Liver (tissue), 9 donors: ENCODE measurements around the gene C10orf53. TPM values are rescaled to one million over a fixed set of nuclear protein-coding genes. Genes with fewer than 3 reads are reported as not detected.
A peak's percentile ranks its signal among the peaks of the same experiment; 100 is the strongest.

Experiments used
- DNase-seq: peaks from one replicate; pipeline ENCODE4 v3.0.0-alpha.2; 2017; ENCODE audit warnings: low spot score
- H3K27ac ChIP-seq, 2 donors: one replicate each; pipeline ENCODE4 v1.7.0; 2013; ENCODE audit warnings: inconsistent platforms in 2 of 2, low read length in 2 of 2, control low read depth in 1 of 2, low read depth in 1 of 2, mild to moderate bottlenecking in 1 of 2
- H3K27me3 ChIP-seq, 4 donors: one replicate each; pipeline versions ENCODE4 v1.6.1 to v1.7.0; 2013; ENCODE audit warnings: low read length in 3 of 4, inconsistent platforms in 1 of 4, mild to moderate bottlenecking in 1 of 4, moderate library complexity in 1 of 4; ENCODE audit not compliant: control insufficient read depth in 4 of 4, insufficient read depth in 4 of 4
- H3K36me3 ChIP-seq, 4 donors: one replicate each; pipeline versions ENCODE4 v1.6.1 to v1.7.0; 2013; ENCODE audit warnings: low read length in 3 of 4, mild to moderate bottlenecking in 3 of 4, low read depth in 1 of 4, moderate library complexity in 1 of 4; ENCODE audit not compliant: control insufficient read depth in 4 of 4, insufficient read depth in 3 of 4
- H3K4me1 ChIP-seq, 4 donors: one replicate each; pipeline versions ENCODE4 v1.6.1 to v1.7.0; 2013; ENCODE audit warnings: low read length in 3 of 4, mild to moderate bottlenecking in 3 of 4, moderate library complexity in 1 of 4; ENCODE audit not compliant: control insufficient read depth in 4 of 4, insufficient read depth in 4 of 4
- H3K4me3 ChIP-seq, 3 donors: one replicate each; pipeline versions ENCODE4 v1.6.1 to v1.7.0; 2013; ENCODE audit warnings: low read length in 3 of 3, control low read depth in 1 of 3, low read depth in 1 of 3, mild to moderate bottlenecking in 1 of 3
- H3K9ac ChIP-seq, 2 donors: one replicate each; pipeline ENCODE4 v1.7.0; 2013; ENCODE audit warnings: low read length in 2 of 2, mild to moderate bottlenecking in 2 of 2, moderate library complexity in 2 of 2, control low read depth in 1 of 2, low read depth in 1 of 2
- H3K9me3 ChIP-seq, 4 donors: one replicate each; pipeline versions ENCODE4 v1.6.1 to v1.7.0; 2013; ENCODE audit warnings: low read length in 3 of 4; ENCODE audit not compliant: control insufficient read depth in 4 of 4
- ATF3 ChIP-seq: IDR thresholded peaks from 2 replicates; pipeline ENCODE4 v1.6.1; 2016; ENCODE audit warnings: antibody characterized with exemption
- CTCF ChIP-seq: fragments of 150-350 bp; IDR thresholded peaks from 2 replicates; pipeline ENCODE4 v1.5.1; 2017; ENCODE audit warnings: improper control_type of control experiment, low read depth, low read length; ENCODE audit not compliant: missing input control
- FOXA1 ChIP-seq: IDR thresholded peaks from 2 replicates; pipeline ENCODE4 v1.6.1; 2016; ENCODE audit warnings: antibody characterized with exemption
- FOXA2 ChIP-seq: IDR thresholded peaks from 2 replicates; pipeline ENCODE4 v1.6.1; 2016; ENCODE audit warnings: antibody characterized with exemption
- GABPA ChIP-seq, 2 donors: IDR thresholded peaks in 1 of 2; conservative IDR thresholded peaks in 1 of 2; 2 replicates each; pipeline ENCODE4 v1.6.1; 2016; ENCODE audit warnings: antibody characterized with exemption in 2 of 2, mild to moderate bottlenecking in 1 of 2, moderate library complexity in 1 of 2
- HNF4A ChIP-seq, 2 donors: conservative IDR thresholded peaks; 2 replicates each; pipeline ENCODE4 v1.6.1; 2016; ENCODE audit warnings: antibody characterized with exemption in 2 of 2, mild to moderate bottlenecking in 2 of 2
- HNF4G ChIP-seq: IDR thresholded peaks from 2 replicates; pipeline ENCODE4 v1.6.1; 2016; ENCODE audit warnings: antibody characterized with exemption
- JUND ChIP-seq, 2 donors: IDR thresholded peaks; 2 replicates each; pipeline ENCODE4 v1.6.1; 2016; ENCODE audit warnings: antibody characterized with exemption in 2 of 2
- NR2F2 ChIP-seq: IDR thresholded peaks from 2 replicates; pipeline ENCODE4 v1.6.1; 2016; ENCODE audit warnings: antibody characterized with exemption
- RAD21 ChIP-seq, 2 donors: IDR thresholded peaks; 2 replicates each; pipeline ENCODE4 v1.6.1; 2016; ENCODE audit warnings: antibody characterized with exemption in 2 of 2, mild to moderate bottlenecking in 2 of 2
- RXRA ChIP-seq, 2 donors: IDR thresholded peaks; 2 replicates each; pipeline ENCODE4 v1.6.1; 2017 to 2018; ENCODE audit warnings: antibody characterized with exemption in 2 of 2, mild to moderate bottlenecking in 1 of 2
- TAF1 ChIP-seq: conservative IDR thresholded peaks from 2 replicates; pipeline ENCODE4 v1.6.1; 2016; ENCODE audit warnings: antibody characterized with exemption, mild to moderate bottlenecking
- YY1 ChIP-seq: IDR thresholded peaks from 2 replicates; pipeline ENCODE4 v1.6.1; 2016; ENCODE audit warnings: antibody characterized with exemption, mild to moderate bottlenecking
- ZBTB33 ChIP-seq: IDR thresholded peaks from 2 replicates; pipeline ENCODE4 v1.6.1; 2016; ENCODE audit warnings: antibody characterized with exemption
- WGBS: extraction: QIAGEN DNeasy Blood & Tissue Kit; methylation state at CpG from one replicate; pipeline ENCODE4 v1.1.7; 2013; 5-methylcytosine and 5-hydroxymethylcytosine counted together
- polyA plus RNA-seq, 2 donors: library from polyadenylated mRNA; stranded (reverse) in 1 of 2; unstranded in 1 of 2; fragments of 200-250 nt in 1 of 2; fragments of >200 nt in 1 of 2; fragmentation: Nextera tagmentation in 1 of 2; extraction: Ambion mirVana in 1 of 2; gene quantifications; one replicate each; pipeline versions ENCODE4 v1.2.1 to v1.2.3, GENCODE V29; 2013 to 2015
- total RNA-seq, 2 donors: library from RNA; depleted of rRNA; stranded (reverse); fragments of >200 nt; gene quantifications; one replicate each; pipeline ENCODE4 v1.2.3, GENCODE V29; 2014
- TF ChIP-seq, protein P1 (sequence below): IDR thresholded peaks from 2 replicates; pipeline ENCODE4 v1.6.1; 2016; ENCODE audit warnings: antibody characterized with exemption
- donor health status: healthy.
- donor health status: healthy.
- donor health status: healthy.
- donor health status: healthy.
- donor health status: healthy.

Gene C10orf53
- total and polyA plus RNA-seq, 4 donors, result not detected

GRCh38 chr10:49654036-49654693, 25.3 kb upstream of the C10orf53 start:
- 59% methylated on average over 5 of the region's 5 CpGs for WGBS
- H3K27me3 ChIP-seq, result no peaks in the 10 kb centered on the region
- no peak overlapping the region for H3K9ac ChIP-seq
- DNase-seq, result no peak
- H3K27ac ChIP-seq, result no peak overlapping the region
- H3K9me3 ChIP-seq, result peaks cover 0 to 2% (median 0%) of the 10 kb centered on the region in 4 donors
- no peaks in the 10 kb centered on the region for H3K36me3 ChIP-seq
- H3K4me3 ChIP-seq, result no peak overlapping the region
- H3K4me1 ChIP-seq, result no peaks in the 10 kb centered on the region
- no peak for TF ChIP-seq GABPA (IDR thresholded peaks at IDR 0.05 in 1 of 2, conservative IDR thresholded peaks at IDR 0.05 in 1 of 2)
- no peak for TF ChIP-seq RXRA (IDR thresholded peaks at IDR 0.05)
- no peak for TF ChIP-seq ATF3
- no peak for TF ChIP-seq HNF4G
- no peak for TF ChIP-seq RAD21 (IDR thresholded peaks at IDR 0.05)
- no peak for TF ChIP-seq JUND (IDR thresholded peaks at IDR 0.05)
- TF ChIP-seq ZBTB33, result no peak
- no peak for TF ChIP-seq HNF4A (conservative IDR thresholded peaks at IDR 0.05)
- TF ChIP-seq, protein P1, sequence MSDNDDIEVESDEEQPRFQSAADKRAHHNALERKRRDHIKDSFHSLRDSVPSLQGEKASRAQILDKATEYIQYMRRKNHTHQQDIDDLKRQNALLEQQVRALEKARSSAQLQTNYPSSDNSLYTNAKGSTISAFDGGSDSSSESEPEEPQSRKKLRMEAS, result no peak
- TF ChIP-seq CTCF, result no peak
- TF ChIP-seq FOXA1, result no peak
- no peak for TF ChIP-seq NR2F2
- no peak for TF ChIP-seq TAF1
- TF ChIP-seq FOXA2, result no peak

DNA sequence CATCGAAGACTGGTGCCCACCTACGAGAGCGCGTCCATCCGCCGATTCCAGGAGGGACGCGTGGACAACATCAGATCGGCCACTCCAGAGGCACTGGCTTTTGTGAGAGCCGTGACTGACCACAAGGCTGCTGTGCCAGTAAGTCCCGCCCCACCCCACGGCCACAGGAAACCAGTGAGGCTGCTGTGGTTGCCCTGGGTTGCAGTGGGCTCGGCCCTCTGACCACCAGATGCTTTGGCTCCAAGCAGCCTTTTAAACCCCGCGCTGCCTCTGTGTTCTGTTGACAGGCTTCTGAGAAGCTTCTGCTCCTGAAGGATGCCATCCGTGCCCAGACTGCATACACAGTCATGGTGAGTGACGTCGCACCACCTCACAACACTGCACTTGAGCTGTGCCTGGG, 24.4 kb upstream of the C10orf53 start:
- TF ChIP-seq YY1 (no peak), GABPA (IDR thresholded peaks at IDR 0.05 in 1 of 2, conservative IDR thresholded peaks at IDR 0.05 in 1 of 2) (no peak), HNF4G (no peak), HNF4A (conservative IDR thresholded peaks at IDR 0.05) (no peak)
- Histone ChIP-seq H3K4me3 (no peak overlapping the region), H3K27me3 (no peaks in the 10 kb centered on the region), H3K9ac (no peak overlapping the region), H3K9me3 (peaks cover 0 to 5% (median 2%) of the 10 kb centered on the region in 4 donors), H3K27ac (no peak overlapping the region), H3K36me3 (no peaks in the 10 kb centered on the region), H3K4me1 (no peaks in the 10 kb centered on the region)
- WGBS, result 87% methylated on average over 18 of the region's 18 CpGs
- DNase-seq, result peak; percentile 29
